GM19463 (cell line): ENCODE measurements around the gene BCL2.

Source experiments
- ATAC-seq: cut with Tn5 transposase; IDR thresholded peaks from one replicate; pipeline ENCODE4 v1.9.1; 2021; ENCODE audit warnings: mild to moderate bottlenecking, moderate library complexity; ENCODE audit not compliant: unreplicated experiment

The BCL2 gene

DNA sequence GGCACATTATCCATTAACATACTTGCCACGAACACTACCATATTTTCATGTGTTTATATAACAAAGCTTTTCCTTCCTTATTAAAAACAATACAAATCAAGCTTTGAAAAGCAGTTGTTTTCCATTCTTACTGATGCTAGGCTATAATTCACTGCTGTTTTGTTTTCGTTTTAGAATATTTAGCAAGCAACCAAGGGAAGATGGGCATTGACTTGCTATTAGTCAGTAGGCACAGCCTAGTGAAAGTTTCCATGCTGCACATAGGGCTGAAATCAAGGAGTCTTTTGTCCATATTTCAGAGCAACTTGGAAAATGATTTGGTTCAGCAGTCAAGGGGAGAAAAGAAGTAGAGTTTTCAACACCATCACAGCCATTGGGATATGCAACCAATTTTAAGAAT is 31.3 kb downstream of the BCL2 start:
- ATAC-seq: no peak

DNA sequence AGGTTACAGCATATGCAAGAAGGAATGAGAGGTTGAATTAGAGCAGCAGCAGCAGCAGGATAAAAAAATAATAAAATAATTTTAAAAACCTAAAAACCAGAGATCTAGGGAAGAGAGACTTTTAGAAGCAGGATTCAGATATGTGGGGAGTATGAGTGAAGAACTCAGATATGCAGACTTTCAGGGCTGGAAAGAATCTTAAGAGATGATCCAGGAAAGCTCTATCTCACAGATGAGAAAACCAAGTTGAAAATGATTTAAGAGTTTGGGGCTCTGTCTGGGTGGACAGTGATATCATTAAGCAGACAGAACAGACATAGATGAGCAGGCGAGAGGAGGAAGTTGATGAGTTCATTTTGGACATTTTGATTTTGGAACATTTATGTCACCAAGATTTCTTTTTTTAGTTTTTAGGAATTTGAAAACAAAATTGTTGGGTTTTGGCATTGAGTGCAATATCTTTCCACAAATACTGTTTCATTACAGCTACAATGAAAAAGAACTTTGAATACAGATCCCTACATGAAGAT is 31.8 kb downstream of the BCL2 start:
- ATAC-seq: no peak

DNA sequence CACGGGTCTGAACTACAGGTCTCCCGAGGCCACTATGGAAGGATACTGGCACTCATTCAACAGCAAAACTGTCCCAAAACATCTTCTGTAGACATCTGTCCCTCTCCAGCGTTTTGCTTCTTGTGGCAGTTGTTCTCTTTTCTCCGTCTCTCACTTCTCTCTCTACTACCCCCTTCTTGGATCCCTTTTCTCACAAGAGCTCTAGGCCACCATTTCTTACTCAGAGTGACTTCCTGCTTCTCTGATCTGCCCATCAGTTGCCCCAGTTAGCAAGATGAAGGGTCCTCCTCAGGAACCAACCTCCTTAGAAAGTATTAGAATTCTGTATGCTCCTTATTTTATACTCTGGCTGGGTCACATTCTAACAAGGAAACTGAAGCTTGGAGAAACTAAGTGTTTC is 32.6 kb downstream of the BCL2 start:
- ATAC-seq: no peak

DNA sequence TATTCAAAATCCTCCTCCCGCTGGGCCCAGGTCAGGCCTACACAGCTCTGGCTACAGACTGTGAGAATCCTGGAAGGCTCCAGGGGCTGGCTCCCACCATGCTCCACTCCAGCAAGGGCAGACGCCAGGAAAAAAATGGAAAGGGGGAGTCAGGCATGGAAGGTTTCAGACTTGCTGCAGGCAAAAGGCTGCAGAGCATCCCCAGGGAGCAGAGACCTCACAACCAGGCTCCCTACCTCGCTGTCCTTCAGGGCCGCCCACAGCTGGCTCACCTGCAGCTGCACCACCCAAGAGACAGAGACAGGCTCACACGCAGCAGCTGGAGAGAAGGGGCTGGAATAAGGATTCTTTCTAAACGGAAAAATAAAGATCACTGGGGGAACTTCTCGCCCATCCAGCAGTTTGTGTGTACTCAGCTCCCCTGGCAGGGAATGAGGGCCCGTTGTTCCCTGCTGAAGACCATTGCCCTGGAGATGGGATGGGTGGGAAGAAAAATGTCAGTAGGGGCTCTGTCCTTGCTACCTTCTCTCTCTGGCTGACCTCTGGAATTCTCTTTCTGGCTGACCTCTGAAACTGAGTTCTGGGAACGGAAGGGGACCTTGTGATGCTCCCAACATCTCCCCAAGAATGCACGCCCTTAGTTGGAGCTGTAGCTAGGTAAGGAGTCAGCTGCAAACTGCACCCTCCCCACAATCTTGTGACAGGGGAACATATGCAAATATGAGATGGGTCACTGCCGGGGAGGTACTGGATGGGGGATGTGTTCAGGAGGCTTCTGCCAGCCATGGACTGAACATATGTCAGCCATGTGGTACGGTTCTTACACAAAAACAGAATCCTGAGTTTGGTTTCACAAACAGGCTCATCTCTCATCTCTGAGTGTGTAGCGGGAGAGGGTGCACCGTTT is 34.5 kb downstream of the BCL2 start:
- ATAC-seq: peak; percentile 93

DNA sequence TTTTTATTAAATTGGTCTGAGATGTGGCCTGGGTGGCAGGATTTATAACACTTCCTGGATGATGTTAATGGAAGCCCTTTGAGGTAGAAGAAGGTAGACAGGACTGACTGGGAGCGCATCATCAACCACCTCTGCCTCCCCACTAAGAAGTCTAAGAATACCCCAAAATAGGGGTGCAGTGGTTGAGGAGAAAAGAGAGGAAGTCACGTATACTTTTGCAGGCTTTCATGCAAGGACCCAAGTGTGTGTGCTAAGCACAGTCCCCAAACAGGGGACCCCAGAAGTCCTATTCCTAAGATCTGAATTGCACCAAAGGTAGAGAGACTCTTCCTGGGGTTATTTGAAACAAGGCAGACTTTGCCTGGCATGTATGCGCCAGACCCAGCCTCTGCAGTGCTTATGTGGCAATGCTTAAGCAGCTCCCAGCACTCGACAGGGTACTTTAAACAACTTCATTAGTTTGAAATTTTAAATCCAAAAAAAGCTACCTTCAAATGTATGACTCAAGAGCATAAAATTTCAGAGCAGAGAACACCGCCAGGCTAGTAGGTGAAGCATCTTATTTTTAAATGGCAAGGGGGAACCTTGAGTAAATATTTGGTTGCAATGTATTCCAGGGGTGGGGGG is 35.3 kb downstream of the BCL2 start:
- no peak for ATAC-seq

DNA sequence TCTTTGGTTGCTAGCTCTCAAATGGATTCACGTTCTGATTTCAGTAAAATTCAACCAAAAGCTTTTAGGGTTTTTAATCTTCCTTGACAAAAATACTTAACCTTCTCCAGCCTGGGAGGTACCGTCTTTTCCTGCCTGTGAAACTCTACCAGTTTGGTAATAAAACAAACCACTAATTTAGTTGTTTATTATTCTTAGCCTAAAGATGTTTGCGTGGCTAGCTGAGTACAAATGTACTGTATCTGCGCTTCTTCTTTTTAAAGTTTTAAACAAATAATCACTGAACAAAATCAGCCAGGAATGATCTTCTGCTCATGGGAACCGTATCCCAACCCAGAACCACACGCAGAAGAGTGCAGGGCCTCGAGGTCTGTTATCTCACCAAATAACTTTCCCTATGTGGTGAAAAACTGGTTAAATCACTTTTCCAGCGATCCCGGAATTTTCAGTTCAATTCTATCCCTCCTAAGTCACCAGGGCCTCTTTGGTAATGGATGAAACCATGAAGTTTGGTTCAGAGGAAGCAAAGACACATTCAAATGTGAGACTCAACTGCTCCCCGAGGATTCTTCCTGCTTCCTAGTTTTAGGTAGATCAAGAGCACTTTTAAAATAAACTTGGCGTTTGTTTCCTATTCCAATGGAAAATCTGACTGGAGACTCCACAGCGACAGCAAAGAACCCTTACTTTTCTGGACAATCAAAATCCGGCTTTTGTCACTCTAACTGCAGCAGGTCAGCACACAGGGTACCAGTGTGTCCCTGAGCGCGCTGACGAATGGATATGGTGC is 36.1 kb downstream of the BCL2 start:
- no peak for ATAC-seq

DNA sequence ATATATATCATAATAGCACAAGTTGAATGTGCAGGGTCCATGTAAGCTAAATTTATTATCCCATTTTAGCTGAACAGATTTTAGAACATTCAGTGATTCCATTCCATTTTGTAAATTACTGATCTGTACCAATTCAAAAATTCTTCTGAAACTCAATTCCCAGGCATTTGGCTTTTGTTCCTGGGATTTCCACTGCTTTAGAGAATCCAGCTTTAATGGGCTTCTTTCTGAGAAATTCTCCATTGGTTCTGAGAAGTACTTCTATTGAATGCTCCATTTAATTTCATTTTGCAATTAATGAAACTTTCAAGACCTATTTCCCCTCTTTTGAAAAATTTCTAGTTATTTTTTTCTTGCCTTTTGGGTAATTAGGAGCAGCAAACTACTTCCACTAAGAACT is 36.8 kb downstream of the BCL2 start:
- no peak for ATAC-seq

DNA sequence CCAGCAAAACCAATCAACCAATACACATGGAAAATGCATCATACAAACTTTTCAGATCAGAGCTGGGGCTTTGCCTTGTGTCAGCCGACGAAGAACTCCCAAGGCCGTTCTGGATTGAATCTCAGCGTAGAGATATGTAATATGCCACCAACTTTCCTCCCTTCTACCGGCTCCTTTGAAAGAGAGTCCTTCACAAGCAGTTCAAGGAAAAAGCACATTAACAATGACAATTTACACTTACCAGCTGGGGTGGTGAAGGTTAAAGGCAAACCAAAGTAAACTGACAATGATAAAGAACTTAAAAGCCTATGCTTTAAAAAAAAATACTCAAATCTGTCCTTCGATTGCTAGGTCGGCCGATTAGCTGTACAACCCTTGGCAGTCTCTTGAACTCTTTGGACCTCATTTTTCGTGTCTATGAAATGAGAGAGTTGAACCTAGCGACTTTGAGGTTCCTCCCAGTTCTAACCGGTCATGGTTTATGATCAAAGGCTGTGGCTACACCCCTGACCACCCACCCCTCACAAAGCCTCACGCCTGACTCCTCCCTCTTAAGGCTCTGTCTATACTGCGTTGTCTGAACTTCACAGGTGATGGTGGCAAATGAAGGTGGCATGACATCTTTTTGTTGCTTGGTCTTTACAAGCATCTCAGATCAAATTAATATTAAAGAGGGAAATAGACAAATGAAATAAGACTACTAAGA is 46.2 kb downstream of the BCL2 start:
- ATAC-seq: no peak

DNA sequence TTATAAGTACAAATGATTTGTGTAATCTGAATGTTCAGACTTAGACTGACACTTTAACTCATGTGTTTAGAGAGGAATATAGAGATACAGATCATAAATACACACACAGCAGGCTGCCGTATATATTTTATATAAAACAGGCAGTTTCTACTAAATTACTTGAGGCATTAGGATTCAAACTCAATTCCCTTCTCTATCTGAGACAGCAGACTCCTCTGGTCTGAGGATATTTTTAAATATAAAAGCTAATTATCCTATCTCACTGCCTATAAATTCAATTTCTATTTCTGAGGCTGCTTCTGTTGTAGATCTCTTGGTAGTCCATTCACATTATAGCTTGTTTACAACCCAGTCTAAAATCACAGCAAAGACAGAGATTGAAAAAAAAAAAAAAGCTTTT is 46.9 kb downstream of the BCL2 start:
- ATAC-seq: no peak

DNA sequence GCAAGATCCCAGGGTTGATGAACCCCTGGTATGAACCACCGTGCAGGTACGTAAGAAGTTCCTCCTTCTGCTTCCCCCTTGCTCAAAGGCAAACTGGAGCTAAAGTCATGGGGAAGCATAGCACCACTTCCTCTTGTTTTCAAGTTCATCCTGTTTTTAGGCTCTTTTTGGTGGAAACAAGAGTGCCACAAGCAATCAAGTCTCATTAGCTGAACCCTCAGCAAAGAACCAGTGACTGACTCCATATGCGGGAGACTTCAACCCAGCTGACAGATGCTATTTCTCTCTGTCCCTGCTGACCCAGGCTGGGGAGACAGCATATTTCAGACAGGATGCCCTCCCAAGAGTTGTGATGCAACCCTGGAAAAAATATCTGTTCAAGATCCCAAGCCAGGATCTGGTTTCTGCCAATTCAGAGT is 47.7 kb downstream of the BCL2 start:
- no peak for ATAC-seq

DNA sequence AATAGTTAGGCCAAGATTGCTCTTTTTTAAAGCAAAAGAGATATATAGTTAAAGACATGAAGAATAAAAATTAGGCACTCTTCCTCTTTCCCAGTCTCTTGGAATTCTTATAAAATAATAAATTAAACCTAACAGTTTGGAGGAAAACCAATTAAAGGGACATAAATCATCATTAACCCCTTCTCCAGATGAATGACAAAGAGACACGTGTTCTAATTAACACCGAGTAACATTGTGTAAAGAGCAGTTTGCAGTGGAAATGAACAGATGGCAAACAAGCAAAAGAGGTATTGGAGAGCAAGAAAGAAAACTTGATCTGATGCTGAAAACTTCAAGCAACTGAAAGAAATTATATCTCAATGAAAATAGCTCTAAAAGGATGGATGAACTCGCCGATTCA is 48.4 kb downstream of the BCL2 start:
- ATAC-seq: no peak

DNA sequence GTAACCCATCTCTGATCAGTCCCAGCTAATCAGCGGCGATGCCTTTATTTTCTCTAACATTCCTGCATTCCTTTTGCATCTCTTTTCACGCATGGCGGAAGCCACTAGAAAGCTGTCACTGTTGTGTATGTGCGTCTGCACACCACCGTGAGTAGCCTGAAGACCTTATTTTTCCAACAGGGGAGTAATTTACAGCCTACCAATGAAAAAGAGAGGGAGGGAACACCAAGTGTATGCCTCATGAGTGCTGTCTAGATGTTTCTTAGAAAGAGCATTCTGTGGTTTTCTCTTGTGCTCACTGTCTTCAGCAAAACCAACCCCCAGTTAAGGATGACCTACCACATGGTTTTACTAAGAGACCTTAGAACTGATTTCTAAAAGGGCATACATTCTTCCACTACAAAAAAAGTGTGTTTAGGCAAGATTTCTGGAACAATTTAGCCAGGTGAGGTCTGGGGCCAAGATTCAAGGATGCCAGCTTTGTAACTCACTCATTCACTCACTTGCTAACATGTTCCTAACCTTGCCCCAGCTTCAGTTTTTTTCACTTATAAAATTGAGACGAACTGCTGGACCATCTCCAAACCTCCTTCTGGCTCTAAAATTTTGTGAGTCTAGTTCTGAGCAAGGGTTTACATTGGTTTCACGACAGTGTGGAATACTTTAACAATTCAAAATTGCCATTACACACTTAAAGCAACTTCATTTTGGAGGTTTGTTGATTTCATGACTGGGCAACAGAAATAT is 51.4 kb downstream of the BCL2 start:
- peak; percentile 65 for ATAC-seq

DNA sequence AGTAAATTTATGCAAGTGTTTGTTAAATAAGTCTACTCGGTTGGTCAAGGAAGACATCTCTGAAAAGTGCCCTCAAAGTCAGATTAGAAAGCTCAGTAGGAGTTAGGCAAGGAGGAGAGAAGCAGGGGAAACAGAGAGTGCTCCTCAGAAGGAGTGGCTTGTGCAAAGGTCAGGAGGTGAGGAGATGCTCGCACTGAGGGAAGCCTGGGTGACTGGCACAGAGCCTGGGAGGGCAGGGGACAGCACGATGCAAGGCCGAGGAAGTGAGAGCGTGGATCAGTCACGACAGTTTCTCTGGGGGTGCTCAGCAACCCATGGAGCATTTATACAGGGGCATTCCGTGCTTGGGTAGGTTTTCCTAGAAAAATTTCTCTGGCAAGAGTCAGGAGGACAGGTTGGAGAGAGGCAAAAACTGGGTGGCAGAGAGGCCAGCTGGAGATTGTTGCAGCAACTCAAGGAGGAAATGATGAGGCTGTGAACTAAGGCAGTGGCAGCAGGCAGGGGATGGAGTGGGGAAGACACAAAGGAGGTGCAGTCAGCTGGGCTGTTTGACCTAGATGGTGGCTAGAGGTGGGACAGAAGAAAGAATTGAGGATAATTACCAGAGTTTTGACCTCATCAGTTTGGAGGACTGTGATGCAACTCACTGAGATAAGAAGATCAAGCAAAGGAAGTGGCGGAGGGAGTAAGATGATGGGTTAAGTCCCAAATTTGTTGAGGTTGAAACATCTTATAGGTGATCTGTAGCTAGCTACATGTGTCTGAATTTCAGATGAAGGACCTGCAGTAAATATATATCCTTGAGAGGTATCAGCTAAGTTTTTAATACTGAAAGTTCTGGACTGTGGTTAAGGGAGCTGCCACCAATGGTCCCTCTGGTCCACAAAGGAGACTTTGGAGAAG is 52.4 kb downstream of the BCL2 start:
- no peak for ATAC-seq

DNA sequence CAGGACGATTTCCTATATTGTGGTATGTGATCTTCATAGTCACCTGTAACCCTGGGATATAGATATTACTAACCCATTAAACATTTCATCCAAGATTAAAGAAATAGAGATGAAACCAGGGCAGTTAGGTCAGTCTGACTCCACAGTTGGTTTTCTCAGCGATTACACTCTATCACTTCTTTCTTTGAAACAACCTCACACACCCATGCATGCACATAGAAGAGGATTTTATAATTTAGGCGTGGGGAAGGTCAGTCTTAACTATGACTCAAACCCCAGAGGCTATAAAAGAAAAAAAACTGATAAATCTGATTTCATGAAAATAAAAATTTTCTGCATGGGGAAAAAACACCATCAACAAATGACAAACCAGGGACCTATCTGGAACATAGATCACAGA is 54.2 kb downstream of the BCL2 start:
- ATAC-seq: no peak

DNA sequence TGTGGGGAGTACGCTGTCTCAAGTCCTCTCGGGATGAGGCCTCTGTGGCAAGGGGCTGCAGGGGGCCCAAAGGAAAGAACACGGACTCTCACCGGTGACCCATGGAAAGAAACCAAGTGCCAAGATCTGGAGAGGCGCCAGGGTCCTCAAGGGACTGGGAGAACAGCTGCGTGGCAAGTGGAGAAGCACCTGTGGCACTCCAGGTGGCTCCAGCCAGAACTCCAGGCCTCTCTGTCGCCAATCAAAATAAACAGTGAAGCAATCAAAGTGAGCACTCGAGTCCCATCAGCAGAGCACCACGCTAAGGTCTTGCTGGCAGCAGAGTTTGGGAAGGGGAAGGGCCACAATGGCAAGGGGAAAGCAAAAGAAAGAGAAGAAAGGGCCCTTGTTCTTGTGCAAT is 54.7 kb downstream of the BCL2 start:
- no peak for ATAC-seq

DNA sequence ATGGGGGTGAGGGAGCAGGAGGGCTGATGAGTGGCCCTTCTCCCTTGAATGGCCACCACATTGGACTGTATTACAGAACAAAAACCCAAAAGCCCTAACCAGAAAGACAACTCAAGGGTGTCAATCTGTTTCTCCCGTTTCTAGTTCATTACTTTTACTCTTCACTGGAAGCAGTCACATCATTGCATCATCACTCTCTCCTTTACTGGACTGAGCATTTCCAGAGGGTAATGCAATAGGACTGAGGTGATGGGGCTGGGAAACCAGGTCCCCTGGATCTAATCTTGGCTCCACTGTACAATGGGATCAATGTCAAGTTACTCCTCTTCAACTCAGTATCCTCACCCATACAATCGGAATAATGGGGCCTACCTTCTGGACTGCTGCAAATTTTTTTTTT is 56.1 kb downstream of the BCL2 start:
- ATAC-seq: no peak

DNA sequence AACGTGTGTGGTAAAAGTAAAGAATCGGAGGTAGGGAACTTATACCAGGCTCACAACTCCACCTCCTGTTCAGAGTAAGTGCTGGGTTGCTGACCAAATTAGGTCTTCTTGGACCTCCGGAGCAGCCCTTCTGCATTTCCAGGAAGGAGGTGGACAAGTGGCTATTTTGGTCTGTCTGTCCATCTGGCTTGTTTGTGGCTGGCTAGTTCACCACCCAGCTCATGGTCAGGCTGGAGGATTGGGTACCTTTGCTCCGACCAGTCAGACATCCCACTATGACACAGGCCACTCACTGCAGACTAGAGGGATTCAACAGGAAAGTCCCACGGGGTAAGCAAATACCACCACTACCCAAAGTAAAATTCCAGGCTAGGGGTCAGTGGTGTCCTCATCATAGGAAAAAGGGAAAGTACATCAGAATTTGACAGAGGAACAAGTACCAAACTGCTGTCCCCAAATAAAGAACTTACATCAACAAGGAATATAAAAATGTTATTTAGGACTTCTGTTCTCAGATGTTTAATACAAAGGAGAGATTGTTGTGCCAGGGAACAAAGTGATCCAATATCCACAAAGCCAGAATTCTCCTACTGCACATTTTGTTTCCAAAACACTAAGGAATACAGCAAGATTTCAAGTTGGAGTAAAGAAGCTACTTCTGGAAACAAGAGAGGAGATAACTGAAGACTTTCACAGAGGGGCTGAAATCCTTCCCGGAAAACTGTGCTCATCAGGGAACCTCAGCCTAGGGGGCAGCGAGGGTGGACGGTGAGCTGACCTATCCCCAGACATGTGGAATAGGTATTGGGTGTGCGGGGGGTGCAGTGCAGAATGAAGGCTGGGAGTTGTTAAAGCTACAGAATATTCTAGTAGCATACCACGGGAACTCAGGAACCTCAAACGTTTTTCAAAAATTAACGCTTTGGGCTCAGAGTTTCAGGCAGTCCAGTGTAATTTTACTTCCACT is 56.9 kb downstream of the BCL2 start:
- ATAC-seq: no peak

DNA sequence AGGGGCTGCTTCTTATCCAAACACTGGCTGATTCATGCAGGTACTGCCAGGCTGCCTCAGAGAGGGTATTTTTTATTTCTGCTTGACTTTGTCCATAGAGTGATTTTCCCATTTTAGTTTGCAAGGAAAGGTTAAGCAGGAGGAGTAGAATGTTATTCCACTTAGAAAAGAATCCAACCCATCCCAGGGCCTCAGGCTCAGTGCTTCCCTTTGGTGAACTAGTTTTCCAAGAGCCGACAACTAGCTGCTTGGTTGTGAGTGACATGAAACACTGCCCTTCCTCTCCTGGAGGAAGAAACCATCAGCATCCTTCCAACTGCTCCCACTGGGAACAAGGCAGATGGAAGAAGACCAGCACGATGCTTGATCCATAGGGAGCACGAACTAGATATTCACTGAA is 58.5 kb downstream of the BCL2 start:
- ATAC-seq: no peak
